A673 (cell line): ENCODE results near the gene MGST2.

Source experiments
- CTCF ChIP-seq: fragments of 300-800, 200-600 bp; sonication (generic); conservative IDR thresholded peaks from 2 replicates; pipeline ENCODE4 v1.5.1; 2017; ENCODE audit warnings: low read depth, mild to moderate bottlenecking, antibody characterized with exemption, low read length, moderate library complexity, mixed read lengths
- EZH2 ChIP-seq: fragments of 200-600 bp; sonication (generic); IDR thresholded peaks from 2 replicates; pipeline ENCODE4 v1.6.1; 2017; ENCODE audit warnings: borderline replicate concordance, low read depth, mild to moderate bottlenecking, mixed read lengths, antibody characterized with exemption, low read length; ENCODE audit not compliant: poor library complexity, severe bottlenecking

GRCh38 chr4:139753686-139754085 is 88.1 kb downstream of the MGST2 start:
- TF ChIP-seq CTCF (no peak), EZH2 (no peak)
